ENCODE data around the gene LRP1B.

Gene LRP1B

GRCh38 chr2:140648393-140648792 is 1482.4 kb downstream of the LRP1B start:
- no peak for DNase-seq

GRCh38 chr2:140643761-140644187 is 1487.0 kb downstream of the LRP1B start:
- no peak for DNase-seq

GRCh38 chr2:140641163-140641562 is 1489.7 kb downstream of the LRP1B start:
- DNase-seq: no peak

- no peak for DNase-seq
These were observed 1491.2 kb downstream of the LRP1B start for GRCh38 chr2:140639628-140640027.

GRCh38 chr2:140630557-140630956 is 1500.3 kb downstream of the LRP1B start:
- DNase-seq: no peak

GRCh38 chr2:140627885-140628284 is 1502.9 kb downstream of the LRP1B start:
- no peak for DNase-seq

GRCh38 chr2:140627136-140627535 is 1503.7 kb downstream of the LRP1B start:
- DNase-seq: no peak

- no peak for DNase-seq
These were observed 1506.6 kb downstream of the LRP1B start for GRCh38 chr2:140624200-140624599.

GRCh38 chr2:140621583-140622362 is 1509.0 kb downstream of the LRP1B start:
- no peak for DNase-seq

GRCh38 chr2:140604788-140605187 is 1526.0 kb downstream of the LRP1B start:
- DNase-seq: no peak

- no peak for DNase-seq
These were observed 1526.7 kb downstream of the LRP1B start for GRCh38 chr2:140604096-140604495.

- DNase-seq: no peak
These were observed 1527.4 kb downstream of the LRP1B start for GRCh38 chr2:140603416-140603815.

GRCh38 chr2:140601801-140602200 is 1529.0 kb downstream of the LRP1B start:
- no peak for DNase-seq

- no peak for DNase-seq
These were observed 1529.5 kb downstream of the LRP1B start for GRCh38 chr2:140601342-140601741.

- no peak for DNase-seq
These were observed 1530.7 kb downstream of the LRP1B start for GRCh38 chr2:140600116-140600515.

- DNase-seq: no peak
These were observed 1533.0 kb downstream of the LRP1B start for GRCh38 chr2:140597836-140598235.

- DNase-seq: no peak
These were observed 1533.6 kb downstream of the LRP1B start for GRCh38 chr2:140597205-140597604.

GRCh38 chr2:140596447-140596846 is 1534.4 kb downstream of the LRP1B start:
- no peak for DNase-seq

- DNase-seq: no peak
These were observed 1535.7 kb downstream of the LRP1B start for GRCh38 chr2:140595107-140595506.

GRCh38 chr2:140593132-140593531 is 1537.7 kb downstream of the LRP1B start:
- DNase-seq: no peak

GRCh38 chr2:140589696-140590095 is 1541.1 kb downstream of the LRP1B start:
- no peak for DNase-seq

GRCh38 chr2:140589273-140589672 is 1541.5 kb downstream of the LRP1B start:
- DNase-seq: no peak

- peak; percentile 16 for DNase-seq
These were observed 1544.4 kb downstream of the LRP1B start for GRCh38 chr2:140586379-140586778.

GRCh38 chr2:140585016-140585415 is 1545.8 kb downstream of the LRP1B start:
- DNase-seq: no peak

- no peak for DNase-seq
These were observed 1546.3 kb downstream of the LRP1B start for GRCh38 chr2:140584471-140584870.
